H9 (cell line): ENCODE data around the gene USP35. TPM values are rescaled to one million over a fixed set of nuclear protein-coding genes. Genes with fewer than 3 reads are reported as not detected.
"Not testable (repeated sequence)": the region's sequence is repeated elsewhere in the genome, so short reads cannot be mapped to it uniquely, and the experiment has no call there.

ENCODE experiments used
- DNase-seq: peaks from one replicate; pipeline ENCODE4 v3.0.0-alpha.2; 2017
- H2AFZ ChIP-seq: one replicate; pipeline ENCODE4 v1.6.1; 2013; ENCODE audit warnings: mild to moderate bottlenecking, low read length, control low read depth, moderate library complexity
- H2AK5ac ChIP-seq: 2 replicates; pipeline ENCODE4 v1.6.1; 2013; ENCODE audit warnings: low read length, control low read depth, mixed read lengths; ENCODE audit not compliant: insufficient read length
- H2BK120ac ChIP-seq: one replicate; pipeline ENCODE4 v1.6.1; 2013; ENCODE audit warnings: low read depth, mild to moderate bottlenecking, low read length, control low read depth, inconsistent platforms; ENCODE audit not compliant: poor library complexity, severe bottlenecking
- H2BK12ac ChIP-seq: 2 replicates; pipeline ENCODE4 v1.6.1; 2013; ENCODE audit warnings: low read length, control low read depth, mixed read lengths, low read depth; ENCODE audit not compliant: insufficient read length
- H2BK15ac ChIP-seq: 2 replicates; pipeline ENCODE4 v1.6.1; 2013; ENCODE audit warnings: low read depth, low read length, control low read depth
- H2BK20ac ChIP-seq: one replicate; pipeline ENCODE4 v1.6.1; 2013; ENCODE audit warnings: low read depth, mild to moderate bottlenecking, low read length, control low read depth, inconsistent platforms; ENCODE audit not compliant: poor library complexity, severe bottlenecking
- H2BK5ac ChIP-seq: 2 replicates; pipeline ENCODE4 v1.6.1; 2013; ENCODE audit warnings: low read length, control low read depth, mixed read lengths; ENCODE audit not compliant: insufficient read length
- H3K14ac ChIP-seq: 2 replicates; pipeline ENCODE4 v1.6.1; 2013; ENCODE audit warnings: low read length, control low read depth; ENCODE audit not compliant: insufficient read depth
- H3K18ac ChIP-seq: 2 replicates; pipeline ENCODE4 v1.6.1; 2013; ENCODE audit warnings: low read depth, mild to moderate bottlenecking, mixed read lengths, low read length, control low read depth; ENCODE audit not compliant: insufficient read length
- H3K23ac ChIP-seq: 2 replicates; pipeline ENCODE4 v1.6.1; 2013; ENCODE audit warnings: low read length, control low read depth, mixed read lengths, low read depth; ENCODE audit not compliant: insufficient read length
- H3K23me2 ChIP-seq: 2 replicates; pipeline ENCODE4 v1.6.1; 2013; ENCODE audit warnings: low read depth, mild to moderate bottlenecking, mixed read lengths, low read length, control low read depth; ENCODE audit not compliant: insufficient read length, poor library complexity, severe bottlenecking
- H3K27ac ChIP-seq: 2 replicates; pipeline ENCODE4 v1.5.1; 2013; ENCODE audit warnings: low read length, control low read depth, mixed read lengths, low read depth; ENCODE audit not compliant: insufficient read length
- H3K27me3 ChIP-seq: 2 replicates; pipeline ENCODE4 v1.6.1; 2013; ENCODE audit warnings: low read length, control low read depth, inconsistent platforms; ENCODE audit not compliant: insufficient read depth
- H3K4ac ChIP-seq: 2 replicates; pipeline ENCODE4 v1.6.1; 2013; ENCODE audit warnings: low read depth, mild to moderate bottlenecking, control low read depth, inconsistent platforms, low read length, moderate library complexity
- H3K4me1 ChIP-seq: 2 replicates; pipeline ENCODE4 v1.6.1; 2013; ENCODE audit warnings: low read length, control low read depth, inconsistent platforms; ENCODE audit not compliant: insufficient read depth
- H3K4me2 ChIP-seq: 2 replicates; pipeline ENCODE4 v1.6.1; 2013; ENCODE audit warnings: low read length, control low read depth, mixed read lengths; ENCODE audit not compliant: insufficient read length, insufficient read depth
- H3K56ac ChIP-seq: 2 replicates; pipeline ENCODE4 v1.6.1; 2013; ENCODE audit warnings: low read depth, mild to moderate bottlenecking, mixed read lengths, low read length, control low read depth; ENCODE audit not compliant: insufficient read length
- H3K79me1 ChIP-seq: 2 replicates; pipeline ENCODE4 v1.6.1; 2013; ENCODE audit warnings: low read depth, mild to moderate bottlenecking, moderate library complexity, low read length, control low read depth, inconsistent platforms; ENCODE audit not compliant: insufficient read depth, poor library complexity, severe bottlenecking
- H3K79me2 ChIP-seq: 2 replicates; pipeline ENCODE4 v1.6.1; 2013; ENCODE audit warnings: low read length, control low read depth, inconsistent platforms; ENCODE audit not compliant: insufficient read depth
- H3K9ac ChIP-seq: 2 replicates; pipeline ENCODE4 v1.6.1; 2013; ENCODE audit warnings: low read length, control low read depth, mixed read lengths; ENCODE audit not compliant: insufficient read length; ENCODE audit errors: extremely low read depth
- H3K9me3 ChIP-seq: one replicate; pipeline ENCODE4 v1.6.1; 2013; ENCODE audit warnings: low read depth, low read length, inconsistent platforms; ENCODE audit not compliant: control insufficient read depth
- H3T11ph ChIP-seq: one replicate; pipeline ENCODE4 v1.6.1; 2013; ENCODE audit warnings: mild to moderate bottlenecking, low read length, control low read depth, inconsistent platforms
- H4K20me1 ChIP-seq: one replicate; pipeline ENCODE4 v1.6.1; 2013; ENCODE audit not compliant: control insufficient read depth, insufficient read length, insufficient read depth
- H4K5ac ChIP-seq: 2 replicates; pipeline ENCODE4 v1.6.1; 2013; ENCODE audit warnings: low read depth, mild to moderate bottlenecking, mixed read lengths, low read length, control low read depth; ENCODE audit not compliant: insufficient read length
- H4K8ac ChIP-seq: replicated peaks from 2 replicates; pipeline ENCODE4 v1.6.1; 2013; ENCODE audit warnings: low read length, control low read depth, mixed read lengths, low read depth; ENCODE audit not compliant: insufficient read length
- H4K91ac ChIP-seq: 2 replicates; pipeline ENCODE4 v1.6.1; 2013; ENCODE audit warnings: low read depth, mild to moderate bottlenecking, moderate library complexity, mixed read lengths, low read length, control low read depth; ENCODE audit not compliant: insufficient read length
- H3K27ac Mint-ChIP-seq, 3 experiments: 2 replicates in 2 of 3; 3 replicates in 1 of 3; pipeline ENCODE4 v1.8.0; 2020 to 2021; ENCODE audit warnings: mixed read lengths in 3 of 3, mild to moderate bottlenecking in 1 of 3, moderate library complexity in 1 of 3
- H3K27me3 Mint-ChIP-seq: 2 replicates; pipeline ENCODE4 v1.8.0; 2021; ENCODE audit warnings: low read depth, mild to moderate bottlenecking, moderate library complexity, mixed read lengths
- H3K36me3 Mint-ChIP-seq, 3 experiments: 2 replicates in 2 of 3; 3 replicates in 1 of 3; pipeline ENCODE4 v1.8.0; 2020 to 2021; ENCODE audit warnings: low read depth in 3 of 3, mixed read lengths in 3 of 3; ENCODE audit not compliant: insufficient read depth in 1 of 3
- H3K4me1 Mint-ChIP-seq, 2 experiments: 2 replicates each; pipeline ENCODE4 v1.8.0; 2020; ENCODE audit warnings: mixed read lengths in 2 of 2
- H3K4me3 Mint-ChIP-seq, 2 experiments: 2 replicates in 1 of 2; 3 replicates in 1 of 2; pipeline ENCODE4 v1.8.0; 2020 to 2021; ENCODE audit warnings: mild to moderate bottlenecking in 2 of 2, mixed read lengths in 2 of 2, moderate library complexity in 1 of 2
- H3K9me3 Mint-ChIP-seq, 2 experiments: 2 replicates in 1 of 2; 3 replicates in 1 of 2; pipeline ENCODE4 v1.8.0; 2020; ENCODE audit warnings: mild to moderate bottlenecking in 2 of 2, mixed read lengths in 2 of 2, moderate library complexity in 1 of 2
- WGBS: extraction: QIAGEN DNeasy Blood & Tissue Kit; methylation state at CpG from one replicate; pipeline ENCODE4 v1.1.7; 2013; ENCODE audit warnings: missing lambda C conversion rate, low lambda C conversion rate, mixed read lengths; ENCODE audit not compliant: insufficient read length; ENCODE audit errors: extremely low coverage; 5-methylcytosine and 5-hydroxymethylcytosine counted together
- total RNA-seq: library from RNA; stranded (reverse); gene quantifications from 2 replicates; pipeline ENCODE4 v1.2.1, GENCODE V29; 2021
- TF ChIP-seq, protein P1 (sequence below): fragments of 200-600 bp; sonication (generic); conservative IDR thresholded peaks from 3 replicates; pipeline ENCODE4 v1.8.0; 2021; ENCODE audit warnings: antibody characterized with exemption, mild to moderate bottlenecking

The USP35 gene
- total RNA-seq, 1 experiment from 2014 or later: 6.8 TPM

DNA sequence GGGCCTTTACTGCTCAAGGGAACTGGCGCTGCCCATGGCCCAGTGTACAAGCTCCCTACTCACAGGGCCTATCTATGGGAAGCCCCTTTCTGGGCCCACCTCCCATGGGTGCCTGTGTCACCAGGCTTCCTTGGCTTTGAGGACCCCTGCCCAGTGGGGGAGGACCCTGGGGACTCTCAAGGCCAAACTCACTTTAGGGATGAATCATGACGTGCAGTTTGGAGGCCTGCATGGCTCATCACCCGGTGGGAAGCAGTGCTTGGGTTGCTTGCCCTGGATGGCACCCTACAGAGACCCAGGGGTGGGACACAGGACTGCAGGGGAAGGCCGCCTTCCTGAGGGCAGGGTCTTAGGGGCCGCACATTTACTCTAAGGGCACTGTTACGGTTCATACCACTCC is 16.8 kb upstream of the USP35 start:
- no peak overlapping the region for H4K8ac ChIP-seq
- no peak overlapping the region for H3K4ac ChIP-seq
- no CpG with 5 or more reads among the region's 6 CpGs for WGBS
- H3K56ac ChIP-seq: no peak overlapping the region
- H4K5ac ChIP-seq: no peak overlapping the region
- H3K23ac ChIP-seq: no peak overlapping the region
- DNase-seq: no peak
- Mint-ChIP-seq H3K4me3 (no peak overlapping the region), H3K27ac (no peak overlapping the region), H3K36me3 (peaks cover 4 to 12% (median 5%) of the 10 kb centered on the region in 3 experiments; a peak in 4 of 7 replicates), H3K27me3 (no peaks in the 10 kb centered on the region), H3K9me3 (no peaks in the 10 kb centered on the region), H3K4me1 (peaks cover 0 to 6% of the 10 kb centered on the region in 2 experiments; a peak in 2 of 4 replicates)
- H3K14ac ChIP-seq: no peak overlapping the region
- no peak overlapping the region for H4K91ac ChIP-seq
- H3K27me3 ChIP-seq: no peaks in the 10 kb centered on the region
- no peak overlapping the region for H2BK120ac ChIP-seq
- H3K18ac ChIP-seq: no peak overlapping the region
- H3K4me2 ChIP-seq: no peak overlapping the region
- no peaks in the 10 kb centered on the region for H3K4me1 ChIP-seq
- TF ChIP-seq, protein P1, sequence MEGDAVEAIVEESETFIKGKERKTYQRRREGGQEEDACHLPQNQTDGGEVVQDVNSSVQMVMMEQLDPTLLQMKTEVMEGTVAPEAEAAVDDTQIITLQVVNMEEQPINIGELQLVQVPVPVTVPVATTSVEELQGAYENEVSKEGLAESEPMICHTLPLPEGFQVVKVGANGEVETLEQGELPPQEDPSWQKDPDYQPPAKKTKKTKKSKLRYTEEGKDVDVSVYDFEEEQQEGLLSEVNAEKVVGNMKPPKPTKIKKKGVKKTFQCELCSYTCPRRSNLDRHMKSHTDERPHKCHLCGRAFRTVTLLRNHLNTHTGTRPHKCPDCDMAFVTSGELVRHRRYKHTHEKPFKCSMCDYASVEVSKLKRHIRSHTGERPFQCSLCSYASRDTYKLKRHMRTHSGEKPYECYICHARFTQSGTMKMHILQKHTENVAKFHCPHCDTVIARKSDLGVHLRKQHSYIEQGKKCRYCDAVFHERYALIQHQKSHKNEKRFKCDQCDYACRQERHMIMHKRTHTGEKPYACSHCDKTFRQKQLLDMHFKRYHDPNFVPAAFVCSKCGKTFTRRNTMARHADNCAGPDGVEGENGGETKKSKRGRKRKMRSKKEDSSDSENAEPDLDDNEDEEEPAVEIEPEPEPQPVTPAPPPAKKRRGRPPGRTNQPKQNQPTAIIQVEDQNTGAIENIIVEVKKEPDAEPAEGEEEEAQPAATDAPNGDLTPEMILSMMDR: no peak
- H2AK5ac ChIP-seq: no peak overlapping the region
- H3K23me2 ChIP-seq: no peaks in the 10 kb centered on the region
- H4K20me1 ChIP-seq: peaks cover 2% of the 10 kb centered on the region
- H3T11ph ChIP-seq: no peak overlapping the region
- H2BK15ac ChIP-seq: no peak overlapping the region
- no peak overlapping the region for H2AFZ ChIP-seq
- no peak overlapping the region for H3K27ac ChIP-seq
- H2BK12ac ChIP-seq: no peak overlapping the region
- no peaks in the 10 kb centered on the region for H3K79me1 ChIP-seq
- H3K79me2 ChIP-seq: no peaks in the 10 kb centered on the region
- no peak overlapping the region for H2BK20ac ChIP-seq
- no peaks in the 10 kb centered on the region for H3K9me3 ChIP-seq
- H2BK5ac ChIP-seq: no peak overlapping the region
- no peak overlapping the region for H3K9ac ChIP-seq

DNA sequence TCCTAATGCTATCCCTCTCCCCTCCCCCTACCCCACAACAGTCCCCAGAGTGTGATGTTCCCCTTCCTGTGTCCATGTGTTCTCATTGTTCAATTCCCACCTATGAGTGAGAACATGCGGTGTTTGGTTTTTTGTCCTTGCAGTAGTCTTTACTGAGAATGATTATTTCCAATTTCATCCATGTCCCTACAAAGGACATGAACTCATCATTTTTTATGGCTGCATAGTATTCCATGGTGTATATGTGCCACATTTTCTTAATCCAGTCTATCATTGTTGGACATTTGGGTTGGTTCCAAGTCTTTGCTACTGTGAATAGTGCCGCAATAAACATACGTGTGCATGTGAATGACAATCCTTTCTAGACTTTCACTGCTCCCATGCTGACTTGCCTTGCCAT is 12.9 kb upstream of the USP35 start:
- H3K27me3 ChIP-seq, H3K9me3 Mint-ChIP-seq, H3K79me1 ChIP-seq, H3K14ac ChIP-seq, H3K79me2 ChIP-seq, H2BK5ac ChIP-seq, H3K4me2 ChIP-seq, H4K8ac ChIP-seq, H2AK5ac ChIP-seq, H2BK15ac ChIP-seq, H4K5ac ChIP-seq, H3K56ac ChIP-seq, H4K20me1 ChIP-seq, H4K91ac ChIP-seq, H3K27ac Mint-ChIP-seq, H3K4me1 Mint-ChIP-seq, H3K23me2 ChIP-seq, H3K27ac ChIP-seq, H3K9ac ChIP-seq, H2BK12ac ChIP-seq, H2BK20ac ChIP-seq, H2AFZ ChIP-seq, H3T11ph ChIP-seq, H3K4me3 Mint-ChIP-seq, H3K23ac ChIP-seq, DNase-seq, H2BK120ac ChIP-seq, H3K9me3 ChIP-seq, H3K4me1 ChIP-seq, H3K27me3 Mint-ChIP-seq, H3K18ac ChIP-seq, H3K4ac ChIP-seq: not testable (repeated sequence)
- H3K36me3 Mint-ChIP-seq: peaks cover 4 to 12% (median 5%) of the 10 kb centered on the region in 3 experiments; a peak in 4 of 7 replicates
- no CpG with 5 or more reads among the region's 3 CpGs for WGBS
